LoVo (cell line): ENCODE results near the gene VPS26B.
A peak's percentile ranks its signal among the peaks of the same experiment; 100 is the strongest.
"Not testable (repeated sequence)": the region's sequence is repeated elsewhere in the genome, so short reads cannot be mapped to it uniquely, and the experiment has no call there.

Experiments used
- DNase-seq: peaks from one replicate; pipeline ENCODE4 v3.0.0-alpha.2; 2016; ENCODE audit warnings: low spot score

Gene VPS26B

DNA sequence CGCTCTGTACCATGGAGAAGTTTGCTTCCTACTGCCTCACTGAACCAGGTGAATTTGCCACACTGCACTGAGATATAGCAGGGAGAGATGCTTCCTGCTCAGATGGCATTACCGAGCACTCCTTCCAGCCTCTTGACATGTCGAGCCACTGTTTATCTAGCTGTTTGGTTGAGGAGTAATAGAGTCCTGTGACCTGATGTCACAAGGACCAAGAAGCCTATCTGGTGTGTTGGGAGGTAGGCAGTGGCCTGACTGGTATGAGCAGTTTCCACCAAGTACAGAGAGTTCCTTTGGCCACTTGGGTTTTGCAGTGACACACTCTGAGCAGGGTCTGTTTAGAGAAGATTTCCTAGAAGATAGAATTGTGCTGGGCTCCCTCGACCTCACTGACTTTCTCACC lies 34.1 kb downstream of the VPS26B start:
- DNase-seq, result no peak

DNA sequence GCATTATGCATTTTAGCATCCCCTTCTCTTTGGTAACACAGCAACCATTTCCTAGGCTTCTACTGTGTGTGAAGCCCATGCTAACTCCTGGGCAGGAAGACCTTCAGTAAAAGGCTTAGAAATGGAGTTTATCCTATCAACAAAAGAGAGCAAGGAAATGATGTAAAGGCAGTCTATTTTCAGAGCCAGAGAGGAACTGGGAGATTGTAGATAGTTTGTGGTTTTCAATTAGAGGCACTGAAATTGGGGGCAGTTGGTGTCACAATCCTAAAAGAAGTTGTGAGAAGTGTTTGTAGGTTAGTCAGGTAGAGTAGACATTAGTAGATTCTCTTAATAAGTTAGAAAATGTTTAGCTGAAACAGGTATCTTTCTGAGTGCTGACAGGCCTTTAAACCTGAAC lies 36.0 kb downstream of the VPS26B start:
- DNase-seq, result no peak

DNA sequence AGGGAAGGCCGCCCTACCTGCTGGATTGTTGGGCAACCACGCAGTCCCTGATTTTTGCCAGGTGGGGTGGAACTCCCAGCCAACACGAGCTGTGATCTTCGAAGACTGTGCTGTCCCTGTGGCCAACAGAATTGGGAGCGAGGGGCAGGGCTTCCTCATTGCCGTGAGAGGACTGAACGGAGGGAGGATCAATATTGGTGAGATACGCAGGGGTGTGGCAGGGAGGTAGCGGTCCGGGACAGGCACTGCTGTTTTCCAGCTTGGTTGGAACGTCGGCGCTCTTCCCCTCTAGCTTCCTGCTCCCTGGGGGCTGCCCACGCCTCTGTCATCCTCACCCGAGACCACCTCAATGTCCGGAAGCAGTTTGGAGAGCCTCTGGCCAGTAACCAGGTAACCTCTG lies 36.5 kb downstream of the VPS26B start:
- DNase-seq, result no peak

DNA sequence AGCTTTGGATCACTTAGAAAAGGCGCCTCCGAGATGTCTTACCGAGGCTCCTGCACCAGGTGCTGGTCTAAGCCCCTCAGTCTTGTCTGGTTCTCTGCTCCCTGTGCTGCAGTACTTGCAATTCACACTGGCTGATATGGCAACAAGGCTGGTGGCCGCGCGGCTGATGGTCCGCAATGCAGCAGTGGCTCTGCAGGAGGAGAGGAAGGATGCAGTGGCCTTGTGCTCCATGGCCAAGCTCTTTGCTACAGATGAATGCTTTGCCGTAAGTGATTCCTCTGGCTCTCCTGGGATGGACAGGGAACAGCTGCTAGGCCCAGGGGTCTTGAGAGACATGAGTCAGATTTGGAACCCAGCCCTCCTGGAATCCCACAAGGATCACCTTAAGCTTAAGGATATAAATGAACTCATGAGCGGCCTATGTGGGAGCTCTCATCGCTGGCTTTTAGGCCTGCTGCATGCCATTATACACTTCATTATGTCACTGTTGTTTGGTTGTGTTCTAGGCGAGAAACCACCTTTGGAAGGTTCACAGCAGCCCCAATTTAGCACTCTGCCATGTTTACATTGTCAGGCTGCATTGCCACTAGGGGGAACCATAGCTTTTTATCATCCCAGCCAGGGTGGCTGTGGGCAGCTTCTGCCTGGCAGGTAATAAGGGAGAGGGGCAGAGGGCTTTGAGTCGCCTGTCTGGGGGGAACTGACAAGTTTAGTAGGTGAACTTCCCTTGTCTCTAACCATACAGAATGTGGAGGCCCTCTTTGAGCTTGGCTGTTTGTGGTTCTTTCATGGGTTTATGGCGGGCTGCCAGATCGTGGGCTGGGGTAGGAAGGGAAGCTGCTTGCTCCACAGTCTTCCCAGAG lies 37.4 kb downstream of the VPS26B start:
- DNase-seq, result no peak

DNA sequence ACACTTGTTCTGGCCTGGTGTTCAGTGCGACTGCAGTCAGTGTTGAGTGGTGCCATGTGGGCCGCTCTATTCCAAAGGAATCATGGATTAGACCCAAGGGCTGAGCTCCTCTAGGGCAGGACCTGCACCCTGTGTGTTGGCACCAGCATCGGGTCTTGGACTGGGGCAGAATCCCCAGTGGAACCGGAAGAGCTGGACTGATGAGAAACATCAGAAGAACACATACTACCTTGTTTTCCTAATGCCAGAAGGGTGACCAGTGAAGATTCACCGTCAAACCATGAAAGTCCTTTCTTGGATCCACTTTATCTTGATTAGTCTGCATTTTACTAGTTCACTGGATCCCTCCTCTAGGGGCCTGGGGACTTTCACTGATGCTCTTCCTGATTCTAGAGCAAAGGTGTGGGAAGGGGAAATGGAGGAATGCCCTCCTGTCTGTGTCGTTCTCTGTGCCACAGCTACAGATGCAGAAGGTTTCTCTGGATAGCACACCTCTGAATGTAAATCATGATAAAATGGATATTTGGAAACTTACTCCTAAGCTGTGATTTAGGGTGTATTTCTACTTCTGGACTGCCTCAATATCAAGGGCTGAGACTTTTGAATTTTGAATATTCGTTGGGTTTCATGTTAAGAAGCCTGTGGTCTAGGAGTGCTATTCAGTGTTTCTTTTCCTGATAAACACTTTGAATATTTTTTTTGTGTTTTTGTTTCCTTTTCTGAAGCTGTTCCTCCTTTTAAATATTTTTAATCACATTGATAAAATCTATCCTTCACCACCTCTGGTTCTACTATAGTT lies 40.7 kb downstream of the VPS26B start:
- DNase-seq, result no peak

DNA sequence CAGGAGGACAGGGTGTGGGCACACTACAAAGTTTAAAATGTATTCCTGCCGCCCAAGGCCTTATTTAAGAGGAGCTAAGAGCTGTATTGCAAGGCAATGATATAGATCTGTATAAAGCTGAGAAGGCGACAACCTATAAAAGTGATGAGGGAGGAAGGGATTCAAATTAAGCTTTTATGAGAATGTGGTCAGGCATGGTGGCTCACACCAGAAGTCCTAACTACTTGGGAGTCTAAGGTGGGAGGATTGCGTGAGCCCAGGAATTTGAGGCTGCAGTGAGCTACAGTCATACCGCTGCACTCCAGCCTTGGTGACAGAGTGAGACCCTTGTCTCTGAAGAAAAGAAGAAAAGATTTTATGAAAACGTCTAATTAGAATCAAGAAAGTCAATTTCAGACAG lies 42.0 kb downstream of the VPS26B start:
- peak; percentile 36 for DNase-seq

DNA sequence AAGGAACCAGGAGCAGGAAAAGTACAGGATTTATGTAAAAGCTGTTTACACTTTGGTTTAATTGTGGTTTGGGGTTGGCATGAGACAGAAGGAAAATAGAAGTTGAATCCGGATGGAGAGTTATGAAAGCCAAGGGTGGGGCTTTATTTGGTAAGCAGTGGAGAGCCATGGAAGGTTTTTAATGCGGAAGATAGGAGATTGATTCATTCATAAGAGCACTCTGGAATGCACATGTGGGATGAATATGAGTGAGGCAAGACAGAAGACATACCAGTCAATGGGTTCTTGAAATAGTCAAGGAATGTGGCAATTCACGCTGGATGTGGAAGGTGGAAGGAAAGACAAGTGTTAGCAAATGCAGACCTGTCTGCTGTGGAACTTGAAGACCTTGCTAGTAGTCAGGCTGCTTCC lies 42.4 kb downstream of the VPS26B start:
- peak; percentile 61 for DNase-seq

DNA sequence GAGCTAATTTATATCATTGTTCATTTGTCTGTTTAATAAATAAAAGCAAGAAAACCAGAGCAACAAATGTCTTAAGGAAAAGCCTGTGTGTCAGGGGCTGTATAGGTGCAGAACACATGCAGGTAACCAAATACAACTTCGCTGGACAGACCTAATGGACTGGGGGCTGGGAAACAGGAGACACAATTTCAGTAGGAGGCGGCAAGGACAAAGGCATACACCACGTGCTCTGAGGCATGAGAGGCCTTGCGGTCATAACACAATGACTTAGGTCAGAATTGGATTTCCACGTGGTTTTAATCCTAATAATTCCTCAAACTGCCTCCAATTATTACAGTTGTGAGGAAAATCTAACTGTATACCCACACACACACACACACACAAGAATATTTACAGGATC lies 43.0 kb downstream of the VPS26B start:
- DNase-seq, result no peak

DNA sequence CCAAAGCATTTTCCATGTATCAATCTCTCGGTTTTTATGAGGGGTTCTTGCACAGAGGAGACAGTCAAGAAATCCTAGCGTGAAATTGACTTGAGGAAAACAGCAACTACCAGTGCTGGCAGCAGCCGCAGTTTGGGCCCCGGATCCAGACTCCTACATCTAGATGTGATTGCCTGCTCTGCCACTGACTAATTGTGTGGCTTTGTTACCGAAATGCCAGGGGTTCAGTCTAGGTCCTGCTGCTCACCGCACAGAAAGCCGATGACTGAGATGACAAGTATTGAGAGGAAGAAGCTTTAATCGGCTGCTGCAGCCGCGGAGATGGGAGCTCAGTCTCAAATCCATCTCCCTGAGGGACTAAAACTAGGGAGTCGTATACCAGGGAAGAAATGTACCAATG lies 43.5 kb downstream of the VPS26B start:
- DNase-seq, result no peak

DNA sequence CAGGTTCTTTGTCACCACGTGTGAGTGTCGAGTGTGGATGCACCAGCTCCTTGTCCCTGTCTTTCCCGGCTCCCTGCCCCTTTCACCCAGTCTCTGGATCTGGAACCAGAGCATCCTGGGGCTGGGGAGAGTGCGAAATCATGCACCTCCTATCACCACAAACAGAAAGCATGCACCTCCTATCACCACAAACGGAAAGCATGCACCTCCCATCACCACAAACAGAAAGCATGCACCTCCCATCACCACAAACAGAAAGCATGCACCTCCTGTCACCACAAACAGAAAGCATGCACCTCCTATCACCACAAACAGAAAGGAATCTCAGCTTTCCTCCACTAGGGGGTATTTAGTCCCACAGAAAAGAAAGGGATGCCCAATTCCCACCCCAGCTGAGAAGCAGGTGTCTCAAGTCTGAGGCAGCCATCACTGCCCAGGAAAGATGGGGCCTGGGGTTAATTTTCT lies 45.8 kb downstream of the VPS26B start:
- DNase-seq, result no peak

DNA sequence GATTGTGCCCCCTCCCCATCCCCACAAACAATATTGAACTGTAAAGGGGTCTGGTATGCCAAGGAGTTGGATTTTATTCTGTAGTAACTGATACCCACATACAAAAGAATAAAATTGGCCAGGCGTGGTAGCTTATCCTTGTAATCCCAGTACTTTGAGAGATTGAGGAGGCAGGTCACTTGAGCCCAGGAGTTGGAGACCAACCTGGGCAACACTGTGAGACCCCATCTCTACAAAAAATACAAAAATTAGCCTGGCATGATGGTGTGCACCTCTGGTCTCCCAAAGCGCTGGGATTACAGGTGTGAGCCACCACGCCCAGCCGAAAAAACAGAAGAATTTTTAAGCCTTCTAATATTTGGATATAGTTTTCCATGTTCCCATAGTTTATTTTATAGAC lies 47.5 kb downstream of the VPS26B start:
- DNase-seq, result no peak

DNA sequence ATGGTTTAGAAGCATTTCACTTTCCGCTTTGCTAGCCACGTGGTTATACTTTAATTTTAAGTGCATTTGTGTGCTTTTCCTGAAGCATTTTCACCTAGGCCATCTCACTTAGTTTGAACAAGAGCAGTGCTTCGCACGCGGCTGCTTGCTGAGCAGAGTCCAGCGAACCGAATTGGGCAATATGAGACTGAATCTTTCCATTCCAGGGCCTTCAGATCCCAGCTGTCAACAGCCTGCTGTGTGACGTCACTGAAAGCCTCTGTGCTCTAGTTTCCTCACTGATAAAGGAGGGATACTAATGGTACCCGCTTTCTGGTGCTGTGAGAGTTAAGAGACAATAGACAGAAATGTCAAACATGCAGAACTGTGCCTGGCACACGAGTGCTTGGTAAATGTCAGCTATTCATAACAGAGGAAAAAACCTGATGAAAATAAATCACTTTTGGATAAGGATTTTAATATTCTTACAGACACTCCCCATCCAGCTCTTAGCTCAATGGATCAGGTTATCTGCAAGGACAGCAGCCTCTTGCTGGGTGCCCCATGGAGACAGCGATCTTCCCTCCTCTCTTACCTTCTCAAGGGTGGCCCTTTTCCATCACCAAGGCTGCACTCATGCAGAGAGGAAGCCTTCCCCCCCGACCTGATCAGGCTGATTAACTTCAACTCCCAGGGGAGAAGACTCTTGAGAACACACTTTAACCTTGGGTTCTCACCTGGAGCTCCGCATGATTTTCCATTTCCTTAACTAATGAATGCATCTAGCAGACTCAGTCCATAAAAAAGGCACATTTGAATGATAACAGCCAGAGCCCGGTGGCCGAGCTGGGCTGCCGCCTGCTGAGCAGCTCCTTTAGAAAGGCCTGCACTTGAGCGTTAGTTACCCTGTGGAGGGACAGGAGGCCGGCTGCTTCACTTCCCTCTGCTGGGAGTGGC lies 48.2 kb downstream of the VPS26B start:
- DNase-seq, result no peak

DNA sequence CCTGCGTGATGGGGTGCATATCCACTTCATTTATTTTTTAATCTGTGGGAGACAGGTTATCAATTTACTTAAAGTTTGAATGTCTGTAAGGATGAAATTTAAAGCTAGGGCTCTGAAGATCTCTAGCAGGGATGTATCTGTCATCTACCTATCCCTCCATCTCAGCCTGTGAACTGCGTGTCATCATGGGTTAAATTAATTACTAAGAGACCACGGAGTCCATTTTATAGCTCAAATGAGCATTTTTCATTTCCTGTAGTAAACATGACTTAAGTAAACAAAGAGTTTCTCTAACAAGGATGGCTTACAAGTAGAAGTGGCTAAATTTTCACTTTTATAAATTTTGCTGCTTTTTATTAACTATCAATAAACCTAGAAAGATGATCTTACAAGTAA lies 48.8 kb downstream of the VPS26B start:
- DNase-seq, result no peak

DNA sequence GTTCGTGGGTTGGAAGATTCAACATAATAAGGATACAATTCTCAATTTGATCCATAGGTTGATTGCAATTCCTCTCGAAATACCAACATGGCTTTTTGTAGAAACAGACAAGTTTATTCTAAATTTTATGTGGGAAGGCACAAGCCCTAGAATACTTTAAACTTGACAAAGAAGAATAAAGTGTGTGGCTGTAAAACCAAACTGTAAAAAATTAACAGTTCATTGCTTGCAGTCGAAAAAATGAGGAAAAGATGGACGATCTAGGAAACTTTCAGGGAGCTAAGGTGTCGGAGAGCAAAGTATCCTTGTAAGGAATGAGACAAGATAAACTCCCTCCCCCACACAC lies 50.7 kb downstream of the VPS26B start:
- no peak for DNase-seq

DNA sequence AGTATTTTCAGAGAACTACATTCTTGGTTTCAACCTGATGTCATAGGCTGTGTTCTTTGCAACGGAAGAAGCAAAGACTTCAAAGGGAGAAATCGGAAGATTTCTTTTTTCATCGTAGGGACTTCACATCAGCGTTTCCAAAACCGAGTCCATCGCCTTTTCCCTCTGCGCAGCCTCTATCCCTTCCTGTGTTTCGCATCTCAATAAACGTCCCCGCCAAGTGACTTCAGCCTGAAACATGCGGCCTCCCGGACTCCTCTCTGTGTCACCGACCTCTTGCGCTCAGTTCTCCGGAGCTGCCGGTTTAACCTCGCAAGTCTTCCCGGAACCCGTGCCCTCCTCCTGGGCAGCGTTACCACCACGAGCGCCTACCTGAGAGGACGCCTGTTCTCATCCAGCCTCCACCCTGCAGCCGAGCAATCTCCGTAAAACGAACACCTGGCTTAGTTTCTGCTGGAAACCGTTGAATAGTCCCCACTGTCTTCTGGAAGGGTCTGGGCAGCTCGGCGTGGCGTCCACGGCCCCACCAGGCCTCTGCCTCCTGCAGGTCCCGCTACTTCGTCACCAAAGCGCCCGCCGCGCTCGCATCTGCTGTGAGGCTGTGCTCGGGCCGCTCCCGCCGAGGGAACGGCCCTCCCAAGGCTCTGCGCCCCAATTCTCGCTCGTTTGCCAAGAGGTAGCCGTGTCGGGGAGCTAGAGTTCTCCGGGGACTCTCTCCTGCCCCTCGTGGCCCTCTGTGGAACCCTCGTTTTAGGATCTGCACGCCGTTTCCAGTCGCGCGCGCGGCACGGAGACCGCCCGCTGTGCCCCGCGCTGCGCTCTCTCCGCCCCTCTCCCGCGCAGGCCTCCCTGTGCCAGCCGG lies 51.3 kb downstream of the VPS26B start, which contains the start of gene GLB1L3:
TSS of gene GLB1L3 (plus strand) at position 846 of the 862 bp plus-strand sequence. CDS start 362 bp downstream, outside the sequence.
- no peak for DNase-seq

DNA sequence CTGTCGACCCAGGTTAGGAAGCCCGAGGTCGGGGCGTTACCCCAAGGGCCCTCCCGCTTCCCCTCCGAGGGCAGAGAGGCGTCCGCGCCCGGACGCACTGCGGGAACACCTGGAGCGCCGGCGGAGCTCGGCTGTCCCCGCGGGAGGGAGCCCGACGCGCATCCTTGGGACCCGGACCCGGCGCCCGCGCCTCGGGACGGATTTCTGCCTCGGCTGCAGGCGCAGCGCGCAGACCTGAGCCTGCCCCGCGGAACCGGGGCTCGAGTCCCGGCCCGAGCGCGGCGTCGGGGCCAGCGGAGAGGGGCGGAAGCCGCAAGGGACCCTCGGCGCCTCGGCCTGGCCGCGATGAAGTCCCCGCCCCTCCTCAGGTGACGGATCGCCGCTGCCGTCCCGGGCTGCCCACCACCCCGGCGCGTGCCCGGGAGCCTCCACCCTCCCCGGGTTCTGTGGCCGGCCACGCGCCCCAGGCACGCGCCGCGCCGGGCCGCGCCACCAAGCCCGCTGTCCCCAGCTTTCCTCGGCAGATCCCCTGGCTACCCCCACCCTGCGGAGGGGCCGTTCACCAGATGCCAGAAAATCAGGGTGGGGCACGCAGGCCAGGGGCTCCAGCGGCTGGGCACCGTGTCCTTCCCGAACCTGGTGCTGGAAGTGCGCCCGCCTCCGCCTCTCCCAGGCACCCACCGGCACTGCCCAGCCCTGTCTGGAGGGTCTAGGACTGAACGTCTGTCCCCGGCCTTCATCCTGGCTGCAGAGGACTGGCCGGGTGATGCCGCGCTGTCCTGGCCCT lies 52.1 kb downstream of the VPS26B start:
- DNase-seq, result no peak

DNA sequence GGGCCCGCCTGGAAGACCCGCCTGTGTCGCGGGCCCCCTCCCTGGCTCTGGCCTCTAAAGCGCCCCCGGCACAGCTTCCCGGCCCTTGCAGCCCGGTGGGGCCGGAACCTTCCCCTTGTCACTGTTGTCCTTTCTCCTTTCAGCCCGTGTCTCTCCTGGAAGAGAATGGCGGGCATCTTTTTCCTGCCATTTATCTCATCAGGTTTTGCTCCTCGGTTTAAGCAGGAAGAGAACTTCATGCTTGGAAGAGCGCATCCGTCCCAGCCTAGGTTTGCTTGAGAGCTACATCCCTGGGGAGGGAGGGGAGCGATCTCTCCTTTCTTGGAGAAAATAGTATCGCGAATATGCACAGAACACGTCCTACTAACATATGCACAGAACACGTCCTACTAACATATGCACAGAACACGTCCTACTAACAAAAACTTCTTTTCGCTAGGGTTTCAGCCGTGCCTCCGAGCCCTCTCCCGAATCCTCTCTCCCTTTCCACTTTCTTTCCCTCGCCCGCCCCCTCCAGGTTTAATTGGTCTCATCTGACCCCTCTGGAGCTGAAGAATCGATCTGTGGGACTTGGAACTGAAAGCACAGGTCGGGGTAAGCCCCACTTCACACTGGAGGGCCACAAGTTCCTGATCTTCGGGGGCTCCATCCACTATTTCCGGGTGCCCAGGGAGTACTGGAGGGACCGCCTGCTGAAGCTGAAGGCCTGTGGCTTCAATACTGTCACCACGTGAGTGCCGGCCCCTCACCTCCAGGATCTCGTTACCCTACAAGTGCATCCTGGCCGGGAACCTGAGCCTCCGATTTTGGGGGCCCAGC lies 52.9 kb downstream of the VPS26B start:
- no peak for DNase-seq

DNA sequence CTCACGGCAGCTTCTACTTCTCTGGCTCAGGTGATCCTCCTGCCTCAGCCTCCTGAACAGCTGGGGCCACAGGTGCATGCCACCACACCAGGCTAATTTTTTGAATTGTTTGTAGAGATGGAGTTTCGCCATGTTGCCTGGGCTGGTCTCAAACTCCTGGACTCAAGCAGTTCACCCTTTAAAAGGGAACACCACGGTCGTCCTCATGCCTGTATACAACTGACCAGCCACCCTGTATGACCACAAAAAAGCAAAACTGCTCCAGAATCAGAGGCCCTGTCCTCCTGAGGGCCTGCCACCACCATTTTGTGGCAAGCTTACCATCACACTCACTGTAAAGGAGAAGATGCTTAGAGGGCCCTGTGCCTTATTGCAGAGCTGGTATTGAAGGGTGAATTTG lies 53.9 kb downstream of the VPS26B start:
- no peak for DNase-seq

DNA sequence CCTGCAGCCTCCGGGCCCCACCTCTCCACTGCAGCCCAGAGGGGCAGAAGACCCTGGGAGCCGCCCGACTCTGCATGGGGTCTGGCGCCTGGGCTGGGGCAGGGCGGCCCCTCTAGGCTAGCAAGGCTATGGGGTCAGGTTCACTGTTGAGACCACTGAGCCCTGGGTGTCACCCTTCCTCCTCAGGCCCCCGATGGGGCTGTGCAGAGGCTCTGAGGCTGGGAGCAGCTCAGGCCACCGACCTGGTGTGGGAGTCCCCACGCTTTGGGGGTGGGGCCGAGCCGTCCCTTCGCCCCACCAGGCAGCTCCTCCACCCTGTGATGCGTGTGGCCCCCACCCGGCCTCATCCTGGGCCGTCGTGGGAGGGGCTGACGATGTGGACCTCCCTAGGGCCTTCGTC lies 57.2 kb downstream of the VPS26B start:
- not testable (repeated sequence) for DNase-seq
